Stimulated activated naive CD8-positive, alpha-beta T cell treated with anti-CD3 and anti-CD28 coated beads, Interleukin-15, Interleukin-2, amounts not matched to agents 100 U/mL and 50 U/mL, for 24 hours (primary cell): Measurements from ENCODE around the gene CAPN15.

ENCODE experiments used
- ATAC-seq: fragments of 150-1000 bp; cut with Tn5 transposase; one replicate; pipeline ENCODE4 v1.10.0; 2021
- DNase-seq: peaks from one replicate; pipeline ENCODE4 v3.0.0; 2021

The CAPN15 gene

DNA sequence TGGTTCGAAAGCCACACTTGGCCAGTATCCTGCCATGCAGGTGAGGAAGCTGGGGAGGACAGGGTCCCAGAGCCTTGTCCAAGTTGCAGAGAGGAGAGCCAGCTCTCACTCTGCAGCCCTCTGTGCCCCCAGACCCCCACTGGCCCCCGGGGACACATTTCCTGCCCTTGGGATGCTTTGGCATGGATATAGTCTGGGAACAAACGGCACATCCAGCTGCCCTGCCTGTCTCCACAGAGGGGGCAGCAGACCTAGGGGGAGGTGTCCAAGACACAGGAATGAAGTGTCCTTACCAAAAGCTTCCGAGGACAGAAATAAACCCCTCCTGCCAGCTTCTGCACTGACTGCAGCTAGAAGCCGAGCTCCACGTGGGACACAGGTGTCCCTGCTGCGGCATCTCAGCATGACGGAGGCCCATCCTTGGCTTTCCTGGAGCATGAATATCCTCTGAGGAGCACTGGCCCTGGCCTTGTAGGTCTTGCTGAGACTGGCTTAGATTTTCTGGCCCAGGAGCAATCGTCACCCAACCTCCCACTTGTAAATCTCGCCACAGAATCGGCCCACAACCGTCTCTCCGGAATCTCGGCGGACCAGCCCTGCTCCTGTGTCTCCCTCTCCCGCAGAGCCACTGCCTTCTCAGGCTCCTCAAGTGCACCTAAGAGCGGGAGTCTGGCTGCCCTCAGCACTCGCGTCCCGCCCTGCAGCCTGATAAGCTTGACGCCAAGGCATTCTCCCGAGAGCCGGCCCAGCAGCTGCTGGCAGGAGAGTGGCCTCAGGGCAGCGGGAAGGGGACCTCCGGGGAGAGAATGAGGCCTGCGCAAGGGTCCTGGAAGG is 1.1 kb upstream of the CAPN15 start:
- no peak for ATAC-seq
- DNase-seq: peak; percentile 37

DNA sequence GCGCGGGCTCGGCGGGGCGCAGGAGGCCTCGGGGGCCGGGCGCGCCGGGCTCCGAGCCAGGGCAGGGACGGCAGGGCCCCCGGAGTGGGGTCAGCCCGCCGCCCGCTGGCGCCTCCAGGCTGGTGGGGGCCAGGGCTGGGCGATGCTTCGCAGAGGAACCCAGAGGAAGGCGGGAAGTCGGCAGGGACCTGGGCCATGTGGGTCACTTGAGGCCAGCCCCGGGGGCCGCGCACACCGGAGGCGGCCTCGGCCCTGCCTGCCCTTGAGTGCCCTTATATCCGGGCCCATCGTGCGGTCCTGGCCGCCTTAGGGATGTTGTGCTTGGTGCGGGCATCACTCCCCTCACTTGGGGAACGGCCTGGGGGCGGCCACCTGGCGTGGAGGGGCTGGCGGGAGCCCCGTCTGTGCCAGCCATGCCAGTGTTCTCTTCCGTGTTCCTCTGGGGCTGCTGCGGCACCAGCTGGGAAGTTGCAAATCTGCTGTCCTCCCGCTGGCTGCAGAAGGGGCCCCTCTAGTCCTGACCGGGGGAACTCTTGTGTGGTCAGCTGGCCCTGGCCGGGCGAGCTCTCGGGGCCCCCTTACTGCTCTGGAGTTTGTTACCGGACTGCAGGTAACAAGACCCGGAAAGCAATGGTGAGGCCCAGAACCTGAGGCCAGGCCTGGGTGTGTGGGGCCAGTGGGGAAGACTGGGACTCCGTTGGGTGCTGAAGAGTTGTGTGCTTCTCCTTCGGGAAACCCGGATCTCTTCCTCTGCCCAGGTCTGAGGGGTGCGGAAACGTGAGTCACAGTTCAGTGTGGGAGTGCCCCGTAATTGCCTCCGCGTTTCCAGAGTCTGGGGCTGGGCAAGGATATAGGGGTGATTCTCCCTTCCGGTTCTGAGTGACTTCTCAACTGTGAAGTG is 849 bp downstream of the CAPN15 start:
- ATAC-seq (peak; percentile 5), DNase-seq (peak; percentile 45)

DNA sequence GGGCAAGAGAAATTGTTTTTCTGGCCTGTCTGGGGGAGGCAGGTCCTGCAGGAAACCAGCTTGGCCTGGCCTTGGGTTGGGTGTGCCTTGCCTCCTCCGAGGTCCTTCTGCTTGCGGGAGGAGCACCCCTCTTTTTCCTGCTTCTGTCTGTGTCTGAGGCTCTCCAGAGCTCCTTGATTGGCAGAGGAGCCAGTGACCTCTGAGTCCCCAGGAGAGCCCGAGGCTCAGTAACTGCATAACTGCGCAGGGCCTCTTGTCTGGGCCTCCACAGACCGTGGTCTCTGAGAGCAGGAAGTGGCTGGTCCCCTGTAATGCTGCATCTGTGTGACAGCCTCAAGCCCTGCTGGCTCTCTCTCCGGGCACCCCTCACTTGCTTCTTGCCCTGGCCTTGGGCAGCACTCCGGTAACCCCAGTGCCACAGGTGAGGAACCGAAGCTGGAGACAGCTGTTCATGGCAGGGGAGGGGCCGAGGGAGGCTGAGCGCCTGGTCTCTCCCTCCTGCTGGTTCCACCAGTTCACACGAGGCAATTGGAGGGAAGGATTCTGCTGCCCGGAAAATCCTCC is 1.6 kb downstream of the CAPN15 start:
- no peak for ATAC-seq
- peak; percentile 22 for DNase-seq

DNA sequence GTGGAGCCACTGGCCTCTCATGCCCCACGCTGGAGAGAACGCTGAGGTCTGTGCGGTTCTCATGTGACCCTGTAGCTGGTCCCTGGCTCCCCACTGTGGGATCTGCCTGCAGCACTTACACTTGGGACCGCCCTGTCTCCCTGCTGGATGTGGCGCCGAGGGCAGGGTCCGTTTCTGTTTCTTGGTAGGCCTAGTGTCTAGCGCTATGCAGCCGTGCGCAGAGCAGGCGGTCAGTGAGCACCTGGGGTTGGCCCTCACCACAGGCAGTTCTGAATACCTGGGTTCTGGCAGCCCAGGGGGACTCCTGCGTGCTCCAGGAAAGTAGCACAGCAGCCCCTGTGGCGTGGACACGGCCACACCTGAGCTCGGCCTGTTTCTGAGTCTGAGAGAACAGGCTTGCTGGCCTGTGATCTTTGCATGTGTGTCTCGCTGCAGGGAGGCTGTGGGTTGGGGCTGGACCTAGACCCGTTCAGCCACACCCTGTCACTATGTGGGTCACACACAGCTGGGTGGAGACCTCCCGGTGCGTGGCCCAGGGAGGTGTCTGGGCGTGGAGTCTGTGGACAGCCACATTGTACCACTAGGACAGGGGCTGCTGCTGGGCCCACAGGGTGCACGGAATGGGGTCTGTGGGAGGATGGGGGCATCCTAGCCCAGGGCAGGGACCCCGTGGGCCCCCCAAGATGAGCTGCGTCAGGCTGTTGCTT is 2.8 kb downstream of the CAPN15 start:
- ATAC-seq (no peak), DNase-seq (no peak)

DNA sequence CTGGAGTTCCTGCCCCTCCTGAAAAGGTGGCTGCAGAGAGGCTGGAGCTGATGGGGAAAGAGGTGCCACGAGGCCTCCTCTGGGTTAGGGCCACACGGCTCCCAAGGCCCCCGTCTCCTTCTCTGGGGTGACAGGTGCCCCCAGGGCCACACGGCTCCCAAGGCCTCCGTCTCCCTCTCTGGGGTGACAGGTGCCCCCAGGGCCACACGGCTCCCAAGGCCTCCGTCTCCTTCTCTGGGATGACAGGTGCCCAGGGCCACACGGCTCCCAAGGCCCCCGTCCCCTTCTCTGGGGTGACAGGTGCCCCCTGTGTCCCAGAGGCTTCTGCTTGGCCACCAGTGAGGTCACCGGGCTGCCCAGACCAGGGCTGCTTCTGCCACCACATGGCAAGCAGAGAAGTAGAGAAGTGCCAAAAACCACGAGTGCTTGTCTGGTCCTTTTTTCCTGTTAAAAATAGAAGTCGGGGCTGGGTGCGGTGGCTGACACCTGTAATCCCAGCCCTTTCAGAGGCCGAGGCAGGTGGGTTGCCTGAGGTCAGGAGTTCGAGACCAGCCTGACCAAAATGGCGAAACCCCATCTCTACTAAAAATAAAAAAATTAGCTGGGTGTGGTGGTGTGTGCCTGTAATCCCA is 4.1 kb downstream of the CAPN15 start:
- no peak for DNase-seq
- no peak for ATAC-seq

DNA sequence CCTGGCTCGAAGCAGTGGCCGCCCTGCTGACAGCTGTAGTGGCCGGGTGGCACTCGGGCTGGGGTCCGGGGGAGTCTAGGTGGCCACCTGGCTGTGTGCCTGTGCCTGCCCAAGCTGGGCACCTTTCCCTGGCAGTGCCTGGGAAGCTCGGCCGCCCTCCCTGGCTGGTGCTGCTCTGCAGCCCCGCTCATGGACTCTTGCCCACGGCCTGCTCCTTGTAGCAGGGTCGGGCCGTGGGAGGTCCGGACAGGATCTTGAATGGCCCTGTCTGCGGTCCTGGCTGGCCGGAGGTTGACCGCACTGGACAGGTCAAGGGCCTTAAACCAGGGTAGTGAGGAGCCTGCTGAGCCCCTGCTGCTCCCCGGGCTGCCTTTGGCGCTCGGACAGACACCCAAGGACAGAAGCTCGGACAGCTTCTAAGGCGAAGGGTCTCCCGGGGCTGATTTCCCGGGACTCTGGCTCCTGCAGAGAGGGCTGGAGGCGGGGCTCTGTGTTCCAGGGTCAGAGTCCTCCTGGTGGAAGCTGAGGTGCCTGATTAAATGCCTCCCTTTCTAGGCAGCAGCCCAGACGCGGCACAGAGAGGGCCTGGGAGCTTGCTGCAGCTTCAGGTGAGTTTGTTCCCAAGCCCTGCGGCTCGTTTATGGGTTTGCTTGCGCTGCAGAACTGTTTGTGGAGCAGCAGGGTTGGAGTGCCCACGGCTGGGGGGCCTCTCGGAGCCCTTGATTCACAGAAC is 6.0 kb downstream of the CAPN15 start:
- no peak for ATAC-seq
- DNase-seq: no peak

DNA sequence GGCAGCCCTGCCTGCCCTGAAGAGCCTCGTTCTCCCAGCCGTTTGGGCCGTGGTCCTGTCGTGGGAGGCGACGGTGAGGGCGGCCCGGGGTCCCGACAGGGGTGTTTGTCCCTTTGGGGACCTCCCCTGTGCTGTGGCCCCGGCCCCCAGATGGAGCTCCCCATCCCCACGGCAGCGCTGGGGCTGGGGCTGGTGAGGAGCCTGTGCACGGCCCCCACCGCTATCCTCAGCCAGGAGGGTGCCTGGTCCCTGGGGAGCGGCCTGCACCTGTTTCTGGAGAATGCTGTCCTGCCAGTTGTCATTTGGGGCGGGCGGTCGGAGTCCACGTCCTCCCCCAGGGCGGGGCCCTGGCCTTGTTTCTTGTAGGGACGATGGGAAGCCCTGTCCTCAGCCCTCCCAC is 6.6 kb downstream of the CAPN15 start:
- DNase-seq: no peak

DNA sequence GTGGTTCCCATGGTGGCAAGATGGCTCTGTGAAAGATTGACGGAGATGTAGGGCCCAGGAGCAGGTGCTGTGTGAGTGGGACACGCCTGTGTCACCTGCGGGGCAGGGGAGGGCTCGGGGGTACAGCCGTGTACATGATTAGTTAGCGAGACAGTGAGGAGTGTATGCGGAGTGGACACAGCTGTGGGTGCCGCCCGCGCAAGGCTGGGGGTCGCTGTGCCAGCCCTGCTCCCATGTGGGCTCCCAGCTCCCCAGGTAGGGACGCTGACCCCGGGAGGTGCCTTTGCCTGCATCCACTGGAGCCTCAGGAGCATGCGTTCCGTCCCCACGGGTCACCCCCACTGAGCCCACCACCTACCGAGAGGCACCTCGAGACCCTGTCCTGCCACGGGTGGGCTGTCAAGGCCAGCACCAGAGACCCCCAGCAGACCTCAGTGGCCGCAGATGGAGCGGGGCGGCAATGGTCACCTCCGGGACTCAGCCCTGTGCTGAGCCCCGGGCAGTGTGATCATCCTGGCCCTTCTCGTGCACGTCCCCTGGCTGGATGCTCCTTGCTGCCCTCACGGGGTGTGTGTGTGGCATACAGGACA is 7.4 kb downstream of the CAPN15 start:
- ATAC-seq (peak; percentile 12), DNase-seq (no peak)

More for the DNA sequence above, 6.6 kb downstream of the CAPN15 start:
- ATAC-seq: no peak

DNA sequence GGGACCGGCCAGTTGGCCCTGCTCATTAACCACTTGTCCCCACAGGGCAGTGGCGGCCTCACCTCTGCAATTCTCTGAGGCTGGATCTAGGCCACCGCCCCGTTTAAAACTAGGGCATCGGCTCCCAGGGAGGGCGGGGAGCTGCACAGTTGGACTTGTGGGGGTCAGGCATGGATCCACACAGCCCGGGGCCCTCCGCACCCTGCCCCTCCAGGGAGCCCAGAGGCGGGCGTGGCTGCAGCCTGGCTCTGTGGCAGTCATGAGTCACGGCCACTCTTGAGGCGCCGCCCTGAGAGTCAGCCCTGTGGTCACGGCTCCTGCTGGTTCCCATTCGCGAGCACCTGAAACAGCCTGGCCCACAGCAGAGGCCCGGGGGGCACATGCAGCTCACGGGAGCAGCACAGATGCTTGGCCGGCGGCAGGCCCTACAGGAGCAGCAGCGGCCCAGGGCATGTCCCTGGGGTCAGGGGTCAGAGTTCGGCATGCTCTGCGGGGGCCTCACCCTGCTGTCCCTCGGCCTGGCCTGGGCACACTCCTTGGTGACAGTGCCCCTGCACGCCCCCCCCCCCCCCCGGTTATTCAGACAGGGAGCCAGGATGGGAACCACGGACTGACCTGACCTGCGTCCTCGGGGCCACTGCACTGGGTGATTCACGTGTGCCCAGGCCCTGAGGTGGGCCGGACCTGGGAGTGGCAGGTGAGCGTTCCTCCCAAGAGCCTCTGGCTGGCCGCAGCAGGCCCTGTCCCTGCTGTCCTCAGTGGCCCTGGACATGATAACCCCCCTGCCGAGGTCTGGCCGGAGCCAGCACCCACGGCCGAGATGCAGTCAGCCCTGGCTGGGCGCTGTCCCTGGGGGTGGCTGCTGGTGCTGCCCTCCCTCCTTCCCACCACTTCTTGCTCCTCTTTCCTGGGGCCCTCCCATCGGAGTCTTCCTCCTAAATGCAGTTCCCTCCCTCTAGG is 8.2 kb downstream of the CAPN15 start:
- ATAC-seq (peak; percentile 56), DNase-seq (no peak)

DNA sequence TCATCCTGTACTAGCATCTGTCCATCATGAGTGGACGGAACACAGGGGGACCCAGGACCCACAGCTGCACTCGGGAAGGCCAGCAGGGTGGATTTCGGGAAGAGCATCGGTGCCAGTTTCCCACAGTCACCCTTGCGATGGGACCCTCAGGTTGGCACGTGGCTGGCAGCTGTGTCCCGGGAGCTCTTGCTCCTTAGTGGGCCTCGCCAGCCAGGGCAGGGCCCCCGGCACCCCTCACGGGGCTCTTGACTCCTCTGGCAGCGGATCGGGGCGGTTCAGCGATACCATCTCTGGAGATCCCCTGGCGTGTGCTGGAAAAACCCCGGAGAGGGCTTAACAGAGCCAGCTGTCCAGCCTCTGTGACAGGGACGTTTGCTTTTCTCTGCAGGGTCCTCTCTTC is 9.2 kb downstream of the CAPN15 start:
- no peak for DNase-seq

DNA sequence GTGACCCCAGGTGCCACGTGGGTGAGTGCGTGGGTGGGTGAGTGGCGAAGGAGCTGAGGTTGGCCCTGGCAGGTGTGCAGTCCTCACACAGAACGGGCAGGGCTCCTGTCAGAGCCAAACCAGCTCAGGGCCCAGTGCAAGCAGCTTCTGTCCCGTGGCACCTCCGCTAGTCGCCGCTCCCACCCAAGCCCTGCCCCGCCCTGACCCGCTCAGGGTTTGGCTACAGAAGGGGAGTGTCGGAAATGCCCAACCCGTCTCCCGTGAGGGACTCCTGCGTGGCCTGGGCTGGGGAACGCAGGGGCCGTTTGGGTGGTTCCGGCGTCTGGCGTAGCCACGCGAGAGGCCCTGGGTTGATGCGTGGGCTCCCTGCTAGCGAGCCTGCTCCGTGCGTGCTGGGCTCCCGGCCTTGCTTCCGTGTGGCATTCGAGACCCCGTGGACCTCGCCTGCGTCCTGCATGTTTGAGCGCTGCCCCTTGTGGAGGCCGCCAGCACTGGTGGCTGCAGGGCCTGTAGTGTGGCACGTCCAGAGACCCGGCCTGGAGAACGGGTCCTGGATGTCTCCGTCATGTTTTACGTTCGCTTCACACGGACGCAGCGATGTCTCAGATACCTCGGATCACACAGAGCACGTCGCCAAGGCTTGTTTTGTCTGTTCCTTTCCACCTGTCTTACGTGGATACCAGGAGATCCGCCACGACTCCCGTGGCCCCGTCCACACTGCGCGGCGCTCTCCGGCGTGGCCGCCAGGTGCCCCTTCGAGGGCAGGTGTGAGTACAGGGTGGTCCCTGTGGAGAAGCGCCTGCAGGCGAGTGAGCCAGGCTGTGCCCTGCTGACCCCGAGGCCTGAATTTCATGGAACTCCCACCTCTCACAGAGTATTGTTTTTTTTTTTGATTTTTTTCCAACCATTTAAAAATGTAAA is 10.2 kb downstream of the CAPN15 start:
- DNase-seq: no peak
- no peak for ATAC-seq

More for the DNA sequence above, 9.2 kb downstream of the CAPN15 start:
- no peak for ATAC-seq

DNA sequence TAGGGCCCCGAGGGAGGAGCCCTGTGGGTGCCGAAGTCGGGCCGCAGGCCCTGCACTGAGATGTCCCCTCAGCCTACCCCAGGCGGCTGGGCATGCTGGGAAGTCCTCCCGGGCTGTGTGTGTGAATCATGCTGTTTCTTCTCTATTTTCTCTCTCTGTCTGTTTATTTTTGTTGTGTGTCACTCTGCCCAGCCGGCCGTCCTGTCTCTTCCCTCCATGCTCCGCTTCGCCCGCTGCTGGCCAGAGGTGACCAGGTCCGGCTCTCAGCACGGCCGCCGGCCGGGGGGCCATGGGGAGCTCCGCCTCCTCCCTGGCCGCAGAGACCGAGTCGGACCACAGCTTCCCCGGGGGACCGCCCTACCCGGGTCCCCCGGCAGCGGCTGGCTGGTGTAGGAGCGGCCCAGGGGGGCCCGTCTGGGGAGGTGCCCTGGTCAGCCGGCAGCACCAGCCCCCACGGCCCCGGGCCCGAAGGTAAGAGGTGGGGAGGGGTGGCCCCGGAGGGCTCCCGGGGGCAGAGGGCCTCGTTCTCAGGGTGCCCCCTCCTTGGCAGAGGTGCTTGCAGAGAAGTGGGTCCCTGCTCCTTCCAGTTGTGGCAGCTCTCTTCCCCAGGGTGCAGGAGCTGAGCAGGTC is 12.5 kb downstream of the CAPN15 start:
- DNase-seq: no peak
- ATAC-seq: no peak

DNA sequence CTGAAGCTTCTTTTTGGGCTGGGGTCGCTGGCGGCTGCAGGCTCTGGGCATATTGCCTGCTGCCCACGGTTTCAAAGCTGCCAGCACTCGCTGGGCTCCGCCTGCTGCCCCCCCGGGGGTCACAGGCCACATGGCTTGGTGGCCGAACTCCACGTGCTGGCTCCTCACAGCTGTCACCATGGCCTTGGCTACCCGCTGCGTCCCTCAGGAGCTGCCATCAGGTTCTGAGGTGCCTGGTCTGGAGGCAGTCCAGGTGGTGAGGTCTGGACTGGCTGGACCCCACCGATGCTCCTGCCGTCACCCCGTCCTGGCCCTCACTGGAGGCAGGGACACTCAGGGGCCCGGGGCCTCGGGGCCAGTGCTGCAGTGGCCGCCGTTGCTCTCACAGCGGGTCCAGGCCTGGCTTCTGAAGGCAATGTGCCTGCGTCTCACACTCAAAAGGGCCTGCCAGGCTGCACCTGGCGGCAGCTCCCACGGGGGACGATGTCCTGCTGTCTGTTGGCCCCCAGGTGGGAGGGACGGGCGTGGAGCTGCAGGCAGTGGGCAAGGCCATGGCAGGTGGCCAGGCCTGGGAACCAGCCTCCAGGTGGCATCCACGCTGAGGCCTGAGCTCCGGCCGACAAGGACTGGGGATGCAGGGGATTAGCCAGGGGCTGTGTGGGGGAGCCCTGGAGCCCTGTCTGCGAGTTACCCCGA is 13.3 kb downstream of the CAPN15 start:
- no peak for ATAC-seq
- no peak for DNase-seq

DNA sequence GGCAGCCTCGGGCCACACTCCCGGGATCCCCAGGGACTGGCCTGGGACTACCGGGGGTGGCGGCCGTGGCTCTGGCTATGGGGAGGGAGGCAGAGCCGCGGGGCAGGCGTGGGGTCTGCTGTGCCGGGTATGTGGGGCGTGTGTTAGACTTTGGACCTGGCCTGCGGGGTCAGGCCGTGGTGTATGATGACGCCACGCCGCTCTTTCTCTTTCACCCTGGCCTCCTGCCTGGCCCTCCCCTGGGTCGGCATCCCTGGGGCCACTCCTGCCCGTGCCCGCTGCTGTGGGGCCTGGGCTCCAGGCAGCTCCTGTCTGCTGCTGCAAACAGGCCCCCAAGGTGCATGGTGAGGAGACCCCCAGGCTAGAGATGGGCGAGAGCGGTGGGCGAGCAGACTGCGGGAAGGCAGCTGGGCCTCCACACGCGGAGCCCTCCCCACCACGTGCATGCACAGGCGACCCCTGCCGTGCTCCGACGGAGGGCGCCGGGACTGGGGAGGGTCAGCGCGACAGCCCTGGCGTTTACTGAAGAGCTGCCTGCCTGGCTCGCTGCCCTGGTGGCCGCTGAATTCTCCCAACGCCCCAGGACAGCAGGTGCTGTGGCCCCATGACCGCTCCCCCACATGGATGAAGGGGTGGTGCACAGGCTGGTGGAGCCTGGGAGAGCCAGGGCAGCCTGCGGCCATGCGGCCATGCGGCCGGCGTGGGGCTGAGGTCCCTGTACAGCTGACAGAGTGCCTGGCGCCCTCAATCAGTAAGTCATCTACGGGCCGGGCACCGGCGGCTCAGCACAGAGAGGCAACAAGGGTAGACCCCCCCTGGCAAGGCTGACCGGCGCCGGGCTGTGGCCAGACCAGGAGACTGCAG is 16.0 kb downstream of the CAPN15 start:
- ATAC-seq: no peak
- DNase-seq: no peak

DNA sequence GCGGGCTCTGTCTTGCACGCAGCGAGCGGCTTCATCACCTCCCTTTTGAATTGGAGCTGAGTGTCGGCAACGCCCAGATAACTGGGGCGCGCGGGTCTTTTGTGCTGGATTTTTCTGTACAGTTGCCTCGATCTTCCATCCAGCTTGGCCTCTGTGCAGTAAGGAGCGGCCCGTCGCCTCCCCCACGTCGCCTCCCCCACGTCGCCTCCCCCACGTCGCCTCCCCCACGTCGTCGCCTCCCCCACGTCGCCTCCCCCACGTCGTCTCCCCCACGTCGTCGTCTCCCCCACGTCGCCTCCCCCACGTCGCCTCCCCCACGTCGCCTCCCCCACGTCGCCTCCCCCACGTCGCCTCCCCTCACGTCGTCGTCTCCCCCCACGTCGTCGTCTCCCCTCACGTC is 17.0 kb downstream of the CAPN15 start:
- ATAC-seq: no peak

More for the DNA sequence above, 17.0 kb downstream of the CAPN15 start:
- no peak for DNase-seq
